Stimulated activated CD4-positive, alpha-beta T cell treated with anti-CD3 and anti-CD28 coated beads, Interleukin-1b, Interleukin-23, amount 100 ng/mL, for 48 hours (primary cell): ENCODE results near the gene AUTS2.

Experiments
- DNase-seq: peaks from one replicate; pipeline ENCODE4 v3.0.0-alpha.2; 2020

AUTS2 gene

GRCh38 chr7:69692611-69693010 lies 94.3 kb downstream of the AUTS2 start:
- no peak for DNase-seq

GRCh38 chr7:69693042-69693441 lies 94.8 kb downstream of the AUTS2 start:
- DNase-seq, result no peak

- DNase-seq, result no peak
These were observed 97.8 kb downstream of the AUTS2 start for GRCh38 chr7:69696054-69696591.

GRCh38 chr7:69696686-69697685 lies 98.7 kb downstream of the AUTS2 start:
- no peak for DNase-seq

- no peak for DNase-seq
These were observed 100.0 kb downstream of the AUTS2 start for GRCh38 chr7:69698109-69698825.

GRCh38 chr7:69699931-69700330 lies 101.7 kb downstream of the AUTS2 start:
- no peak for DNase-seq

- no peak for DNase-seq
These were observed 102.1 kb downstream of the AUTS2 start for GRCh38 chr7:69700331-69700730.

- no peak for DNase-seq
These were observed 103.0 kb downstream of the AUTS2 start for GRCh38 chr7:69701288-69701687.

- no peak for DNase-seq
These were observed 104.1 kb downstream of the AUTS2 start for GRCh38 chr7:69702357-69702756.

GRCh38 chr7:69703099-69703498 lies 104.8 kb downstream of the AUTS2 start:
- no peak for DNase-seq

- DNase-seq, result no peak
These were observed 107.8 kb downstream of the AUTS2 start for GRCh38 chr7:69706070-69706469.

GRCh38 chr7:69708857-69709256 lies 110.6 kb downstream of the AUTS2 start:
- DNase-seq, result no peak

GRCh38 chr7:69710768-69711438 lies 112.6 kb downstream of the AUTS2 start:
- DNase-seq, result no peak

- no peak for DNase-seq
These were observed 116.8 kb downstream of the AUTS2 start for GRCh38 chr7:69714886-69715576.

GRCh38 chr7:69717221-69717620 lies 118.9 kb downstream of the AUTS2 start:
- DNase-seq, result no peak

GRCh38 chr7:69719717-69720116 lies 121.4 kb downstream of the AUTS2 start:
- no peak for DNase-seq

GRCh38 chr7:69722843-69723242 lies 124.6 kb downstream of the AUTS2 start:
- DNase-seq, result no peak

- DNase-seq, result no peak
These were observed 125.4 kb downstream of the AUTS2 start for GRCh38 chr7:69723663-69724062.

- no peak for DNase-seq
These were observed 130.0 kb downstream of the AUTS2 start for GRCh38 chr7:69728304-69728703.

GRCh38 chr7:69732203-69732602 lies 133.9 kb downstream of the AUTS2 start:
- no peak for DNase-seq

GRCh38 chr7:69735582-69735981 lies 137.3 kb downstream of the AUTS2 start:
- no peak for DNase-seq

- no peak for DNase-seq
These were observed 138.0 kb downstream of the AUTS2 start for GRCh38 chr7:69736126-69736810.
